ENCODE data around the gene ZC3H18.
A peak's percentile ranks its signal among the peaks of the same experiment; 100 is the strongest.

Gene ZC3H18

DNA sequence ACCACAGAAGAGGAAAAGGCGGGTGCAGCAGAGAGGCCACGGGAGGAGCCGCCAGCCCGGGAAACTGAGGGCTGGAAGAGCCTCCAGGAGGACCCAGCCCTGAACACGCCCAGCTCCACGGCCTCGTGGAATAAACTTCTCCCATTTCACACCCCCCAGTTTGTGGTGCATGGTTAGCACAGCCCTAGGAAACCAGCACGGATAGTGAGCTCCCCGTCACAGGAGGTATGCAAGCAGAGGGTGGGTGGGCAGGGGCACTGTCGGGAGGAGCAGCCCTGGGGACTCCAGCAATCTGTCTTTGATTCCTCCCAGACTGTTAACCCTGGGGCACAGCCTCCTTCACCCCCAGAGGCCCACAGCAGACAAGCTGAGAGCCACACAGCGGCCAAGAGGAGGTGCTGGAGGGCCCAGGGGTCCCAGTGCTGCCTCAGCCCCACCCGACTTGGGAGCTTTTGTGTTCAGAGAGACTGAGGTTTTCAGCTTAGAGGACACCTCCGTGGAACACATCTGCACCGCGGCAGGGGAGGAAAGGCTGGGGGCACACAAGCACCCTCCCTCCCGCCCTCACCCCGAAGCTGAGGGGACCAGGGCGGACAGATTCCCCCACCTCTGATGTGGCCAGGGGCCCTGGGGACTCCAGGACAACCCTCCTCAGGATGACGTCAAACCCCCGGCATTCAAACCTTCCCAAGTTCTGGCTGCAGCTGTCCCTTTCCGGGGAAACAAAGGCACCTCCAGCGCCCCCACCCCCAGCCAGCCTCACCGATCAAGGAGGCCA lies 66.5 kb downstream of the ZC3H18 start:
- DNase-seq (ENCODE audit: low read depth in 2 of 2, low spot score in 1 of 2): no peak

DNA sequence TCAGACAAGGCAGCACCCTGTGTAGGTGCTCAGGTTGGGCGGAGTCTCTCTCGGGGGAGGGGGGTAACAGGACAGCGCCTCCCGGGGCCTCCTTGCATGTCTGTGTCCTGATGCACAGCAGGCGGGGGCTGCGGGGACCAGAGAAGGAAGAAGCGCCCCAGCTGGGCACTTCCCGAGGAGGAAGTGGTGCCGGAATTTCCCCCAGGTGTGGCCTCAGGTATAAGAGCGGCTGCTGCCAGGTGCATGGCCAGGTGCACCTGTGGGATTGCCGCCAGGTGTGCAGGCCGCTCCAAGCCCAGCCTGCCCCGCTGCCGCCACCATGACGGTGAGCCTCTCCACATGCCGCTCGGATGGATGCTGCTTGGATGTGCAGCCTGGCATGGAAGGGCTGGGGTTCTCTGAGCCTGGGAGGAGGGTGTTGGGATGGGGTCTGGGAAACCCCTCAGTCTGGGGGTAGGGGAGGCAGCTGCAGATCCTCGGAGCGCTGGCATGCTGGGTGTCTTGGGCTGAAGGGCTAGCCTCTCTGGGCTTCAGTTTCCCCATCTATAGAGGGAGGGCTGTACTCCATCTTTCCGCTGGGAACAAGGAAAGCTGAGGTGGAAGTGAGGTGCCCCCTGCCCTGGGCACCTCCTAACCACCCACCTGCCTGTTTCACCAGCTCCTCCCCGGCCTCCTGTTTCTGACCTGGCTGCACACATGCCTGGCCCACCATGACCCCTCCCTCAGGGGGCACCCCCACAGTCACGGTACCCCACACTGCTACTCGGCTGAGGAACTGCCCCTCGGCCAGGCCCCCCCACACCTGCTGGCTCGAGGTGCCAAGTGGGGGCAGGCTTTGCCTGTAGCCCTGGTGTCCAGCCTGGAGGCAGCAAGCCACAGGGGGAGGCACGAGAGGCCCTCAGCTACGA lies 68.4 kb downstream of the ZC3H18 start, which contains the start of gene IL17C:
IL17C (plus strand) TSS at position 250 of the 908 bp plus-strand sequence; CDS start at position 320, 70 bp downstream.
- DNase-seq (ENCODE audit: low read depth in 2 of 2, low spot score in 1 of 2): no peak

DNA sequence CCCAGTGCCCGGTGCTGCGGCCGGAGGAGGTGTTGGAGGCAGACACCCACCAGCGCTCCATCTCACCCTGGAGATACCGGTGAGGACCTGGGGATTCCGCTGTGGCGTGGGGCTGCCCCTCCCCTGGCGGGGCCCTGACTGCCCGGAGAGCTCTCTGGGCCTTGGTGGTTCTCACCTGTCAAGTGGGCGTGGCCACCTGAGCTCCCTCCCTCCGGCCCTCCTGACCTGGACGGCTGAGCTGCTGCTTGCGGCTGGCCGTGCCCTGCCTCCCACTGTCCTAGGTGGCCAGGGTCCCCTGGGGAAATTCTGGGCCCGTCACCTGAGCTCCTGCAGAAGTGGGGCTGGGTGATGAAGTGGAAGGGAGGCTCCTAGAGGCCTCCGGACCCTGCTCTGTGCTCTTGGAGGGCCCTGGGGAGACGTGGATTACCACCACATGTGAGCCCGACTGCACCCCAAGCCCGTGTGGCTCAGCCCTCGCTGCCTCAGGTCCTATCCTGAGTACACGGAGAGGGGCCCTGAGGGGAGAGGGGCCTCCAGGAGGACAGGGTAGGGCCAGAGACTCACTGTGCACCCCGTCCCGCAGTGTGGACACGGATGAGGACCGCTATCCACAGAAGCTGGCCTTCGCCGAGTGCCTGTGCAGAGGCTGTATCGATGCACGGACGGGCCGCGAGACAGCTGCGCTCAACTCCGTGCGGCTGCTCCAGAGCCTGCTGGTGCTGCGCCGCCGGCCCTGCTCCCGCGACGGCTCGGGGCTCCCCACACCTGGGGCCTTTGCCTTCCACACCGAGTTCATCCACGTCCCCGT lies 69.2 kb downstream of the ZC3H18 start:
- DNase-seq (ENCODE audit: low read depth in 2 of 2, low spot score in 1 of 2): no peak

DNA sequence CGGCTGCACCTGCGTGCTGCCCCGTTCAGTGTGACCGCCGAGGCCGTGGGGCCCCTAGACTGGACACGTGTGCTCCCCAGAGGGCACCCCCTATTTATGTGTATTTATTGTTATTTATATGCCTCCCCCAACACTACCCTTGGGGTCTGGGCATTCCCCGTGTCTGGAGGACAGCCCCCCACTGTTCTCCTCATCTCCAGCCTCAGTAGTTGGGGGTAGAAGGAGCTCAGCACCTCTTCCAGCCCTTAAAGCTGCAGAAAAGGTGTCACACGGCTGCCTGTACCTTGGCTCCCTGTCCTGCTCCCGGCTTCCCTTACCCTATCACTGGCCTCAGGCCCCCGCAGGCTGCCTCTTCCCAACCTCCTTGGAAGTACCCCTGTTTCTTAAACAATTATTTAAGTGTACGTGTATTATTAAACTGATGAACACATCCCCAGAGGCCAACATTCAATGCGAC lies 69.9 kb downstream of the ZC3H18 start:
- no peak for DNase-seq (ENCODE audit: low read depth in 2 of 2, low spot score in 1 of 2)

DNA sequence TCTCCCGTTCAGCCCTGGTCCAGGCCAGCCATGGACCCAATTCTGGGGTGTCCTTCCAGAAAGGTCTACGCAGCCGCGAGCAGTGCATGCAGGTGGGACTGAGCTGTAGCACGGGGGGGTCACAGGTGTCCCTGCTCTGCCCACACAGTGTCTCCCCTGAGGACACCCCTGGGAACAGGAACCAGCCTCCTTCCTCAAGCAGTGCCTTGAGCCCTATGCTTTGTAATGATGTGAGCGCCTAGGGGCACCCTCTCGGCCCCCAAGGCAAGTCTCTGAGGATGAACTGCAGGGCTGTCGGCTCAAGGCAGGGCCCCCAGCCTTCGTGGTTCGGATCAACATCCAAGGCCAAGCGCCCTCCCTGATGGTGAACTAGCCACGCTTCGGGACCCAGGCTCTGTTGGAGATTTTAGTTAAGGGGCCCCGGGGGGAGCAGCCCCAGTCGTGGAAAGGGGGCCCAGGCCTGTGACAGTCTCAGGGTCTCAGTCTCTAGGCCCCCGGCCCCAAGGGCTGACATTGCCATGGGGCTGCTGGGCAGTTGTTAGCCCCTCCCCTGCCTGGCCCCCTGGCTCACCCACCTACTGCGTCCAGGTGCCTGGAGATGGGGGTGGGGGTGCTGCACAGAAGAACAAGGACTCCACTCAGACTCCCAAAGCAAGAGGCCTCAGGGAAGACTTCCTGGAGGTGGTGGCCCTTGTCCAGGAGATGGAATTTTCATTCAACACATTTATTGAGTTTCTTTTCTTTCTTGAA lies 70.5 kb downstream of the ZC3H18 start:
- no peak for DNase-seq (ENCODE audit: low read depth in 2 of 2, low spot score in 1 of 2)

DNA sequence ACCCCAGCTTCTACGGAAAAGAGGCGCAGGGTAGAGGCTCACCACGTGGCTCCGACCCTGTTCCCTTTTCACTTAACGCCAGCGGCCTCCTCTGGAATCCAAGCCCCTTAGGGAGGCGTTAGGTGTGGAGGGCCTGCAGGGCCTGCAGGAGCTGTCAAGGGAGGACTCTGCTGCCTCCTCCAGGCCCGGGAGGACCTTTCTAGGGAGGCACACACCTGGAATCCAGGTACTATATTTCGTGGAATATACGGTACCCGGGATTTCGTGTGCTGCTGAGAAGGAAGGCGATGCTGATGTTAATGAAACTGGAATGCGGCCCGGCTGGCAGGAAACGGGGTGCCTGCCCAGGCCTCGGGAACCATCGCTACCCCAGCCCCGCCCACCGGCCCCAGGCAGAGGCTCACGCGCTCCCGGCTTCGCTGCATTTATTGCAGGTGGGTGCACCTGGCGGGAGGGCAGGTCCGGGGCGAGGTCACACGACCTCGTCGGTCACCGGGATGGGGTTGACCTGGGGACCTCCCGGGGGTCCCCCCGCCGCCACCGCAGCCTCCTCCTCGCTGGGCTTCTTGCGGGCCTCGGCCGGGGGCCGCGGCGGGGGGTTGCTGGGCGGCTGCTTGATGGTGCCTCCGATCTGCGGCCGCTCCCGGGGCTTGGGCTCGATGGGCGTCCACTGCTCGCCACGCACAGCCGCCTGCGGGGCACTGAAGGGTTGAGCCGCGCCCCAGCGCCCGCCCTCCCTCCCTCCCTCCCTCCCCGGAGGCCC lies 72.9 kb downstream of the ZC3H18 start:
- DNase-seq (ENCODE audit: low read depth in 2 of 2, low spot score in 1 of 2): no peak

DNA sequence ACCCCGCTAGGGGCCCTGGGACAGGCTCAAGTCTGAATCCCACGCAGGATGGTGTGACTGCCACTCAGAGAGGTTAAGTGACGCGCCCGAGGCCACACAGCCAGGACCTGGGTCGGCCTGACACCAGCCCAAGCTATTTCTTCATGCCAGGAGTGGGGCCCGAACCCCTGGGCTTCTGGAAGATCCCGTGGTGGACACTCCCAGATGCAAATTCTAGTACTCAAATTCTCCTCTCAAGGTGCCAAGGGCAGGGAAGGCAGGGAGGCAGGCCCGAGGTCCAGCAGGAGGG lies 73.4 kb downstream of the ZC3H18 start:
- DNase-seq (ENCODE audit: low read depth in 2 of 2, low spot score in 1 of 2): no peak

DNA sequence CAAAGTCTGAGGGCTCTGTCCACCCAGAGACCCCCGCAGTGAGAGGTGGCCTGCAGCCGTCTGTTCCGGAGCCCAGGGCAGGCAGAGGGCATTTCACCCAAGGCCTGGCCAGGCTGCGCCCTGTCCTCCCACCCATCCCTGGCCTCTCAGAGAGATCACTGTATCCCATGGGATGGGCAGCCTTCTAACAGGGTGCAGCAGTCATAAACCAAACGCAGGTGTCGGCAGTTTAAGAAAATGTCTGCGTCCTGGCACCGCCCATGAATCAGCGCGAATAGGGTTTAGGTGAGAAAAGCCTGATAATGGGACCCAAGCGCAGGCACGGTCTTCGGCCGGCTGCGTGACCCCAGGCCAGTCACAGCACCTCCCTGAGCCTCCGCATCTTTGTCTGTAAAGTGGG lies 75.3 kb downstream of the ZC3H18 start:
- no peak for DNase-seq (ENCODE audit: low read depth in 2 of 2, low spot score in 1 of 2)

DNA sequence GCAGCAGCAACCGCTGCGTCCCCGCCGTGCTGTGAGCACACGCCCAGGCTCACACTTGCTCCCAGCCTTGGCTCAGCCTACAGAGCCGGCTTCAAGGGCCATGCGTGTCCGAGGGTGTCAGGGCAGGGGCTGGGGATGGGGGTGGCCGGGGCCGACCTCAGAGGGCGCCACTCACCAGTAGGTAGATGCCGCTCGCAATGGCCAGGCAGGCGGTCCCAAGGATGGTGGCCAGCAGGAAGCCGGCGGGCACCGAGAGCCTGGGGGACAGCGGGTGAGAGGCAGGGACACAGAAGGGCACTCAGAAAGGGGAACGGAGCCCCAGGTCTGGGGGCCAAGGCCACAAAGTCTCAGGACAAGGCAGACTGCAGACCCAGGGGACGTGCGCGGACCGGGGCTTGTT lies 75.7 kb downstream of the ZC3H18 start:
- DNase-seq (ENCODE audit: low read depth in 2 of 2, low spot score in 1 of 2): no peak

DNA sequence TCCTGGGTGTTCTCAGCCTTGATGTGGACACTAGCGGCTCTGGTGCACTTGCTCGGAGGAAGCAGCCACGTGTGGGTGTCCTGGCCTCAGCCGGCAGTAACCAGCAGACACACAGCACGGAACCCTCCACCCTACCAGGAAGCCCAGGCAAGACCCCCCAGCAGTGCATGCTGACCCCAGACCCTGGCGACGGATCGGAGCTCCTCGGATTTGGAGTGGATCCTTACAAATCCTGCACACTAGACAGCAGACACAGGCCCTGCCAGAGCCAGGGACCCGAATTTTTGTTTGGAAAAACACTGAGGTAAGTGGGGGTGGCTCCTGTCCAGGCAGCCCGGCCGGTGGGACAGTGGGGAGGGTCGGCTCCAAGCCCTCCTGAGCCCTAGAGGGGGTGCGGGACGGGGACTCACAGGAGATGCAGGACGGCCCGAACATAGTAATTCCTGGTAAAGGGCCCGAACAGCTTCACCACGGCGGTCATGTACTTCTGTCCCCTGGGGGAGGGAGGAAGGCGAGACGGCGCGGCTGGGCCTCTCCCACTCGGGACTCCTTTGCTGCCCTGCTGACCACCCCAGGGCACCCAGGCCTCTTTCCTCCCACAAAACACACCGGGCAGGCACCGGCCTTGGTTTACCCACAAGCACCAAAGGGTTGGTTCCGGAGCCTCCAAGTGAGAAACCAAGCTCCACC lies 76.3 kb downstream of the ZC3H18 start:
- DNase-seq (ENCODE audit: low read depth in 2 of 2, low spot score in 1 of 2): no peak

DNA sequence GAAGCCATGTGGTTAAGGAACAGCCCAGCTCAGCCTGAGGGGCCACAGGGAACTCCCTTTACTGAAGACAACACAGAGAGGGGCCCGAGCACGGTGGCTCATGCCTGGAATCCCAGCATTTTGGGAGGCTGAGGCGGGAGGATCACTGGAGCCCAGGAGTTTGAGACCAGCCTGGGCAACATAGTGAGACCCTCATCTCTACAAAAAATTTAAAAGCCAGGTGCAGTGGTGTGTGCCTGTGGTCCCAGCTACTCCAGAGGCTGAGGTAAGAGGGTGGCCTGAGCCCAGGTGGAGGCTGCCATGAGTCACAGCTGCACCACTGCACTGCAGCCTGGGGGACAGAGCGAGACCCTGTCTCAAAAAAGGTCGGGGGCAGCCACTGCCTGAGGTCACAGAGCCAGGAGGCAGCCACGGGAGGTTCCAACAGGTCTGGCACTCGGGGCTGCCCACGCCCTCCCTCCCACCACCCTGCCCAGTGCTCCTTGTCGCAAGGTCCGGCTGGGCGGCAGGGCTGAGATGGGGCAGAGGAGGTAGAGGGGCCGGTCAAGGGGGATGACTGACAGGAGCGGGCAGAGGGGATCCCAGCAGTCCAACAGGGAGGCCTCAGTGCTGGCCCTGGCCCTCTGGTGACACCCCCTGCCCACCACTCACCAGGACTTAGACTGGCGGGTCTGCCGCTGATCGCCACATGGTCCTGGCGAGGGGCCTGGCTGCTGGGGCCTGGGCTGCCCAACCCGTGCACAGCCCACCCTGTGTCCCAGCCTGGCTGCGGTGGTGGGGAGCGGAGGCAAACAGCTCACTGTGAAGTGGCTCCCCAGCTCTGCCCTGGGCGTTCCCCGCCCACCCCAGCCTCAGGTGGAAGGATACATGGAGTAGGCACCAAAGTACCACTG lies 77.2 kb downstream of the ZC3H18 start:
- no peak for DNase-seq (ENCODE audit: low read depth in 2 of 2, low spot score in 1 of 2)

DNA sequence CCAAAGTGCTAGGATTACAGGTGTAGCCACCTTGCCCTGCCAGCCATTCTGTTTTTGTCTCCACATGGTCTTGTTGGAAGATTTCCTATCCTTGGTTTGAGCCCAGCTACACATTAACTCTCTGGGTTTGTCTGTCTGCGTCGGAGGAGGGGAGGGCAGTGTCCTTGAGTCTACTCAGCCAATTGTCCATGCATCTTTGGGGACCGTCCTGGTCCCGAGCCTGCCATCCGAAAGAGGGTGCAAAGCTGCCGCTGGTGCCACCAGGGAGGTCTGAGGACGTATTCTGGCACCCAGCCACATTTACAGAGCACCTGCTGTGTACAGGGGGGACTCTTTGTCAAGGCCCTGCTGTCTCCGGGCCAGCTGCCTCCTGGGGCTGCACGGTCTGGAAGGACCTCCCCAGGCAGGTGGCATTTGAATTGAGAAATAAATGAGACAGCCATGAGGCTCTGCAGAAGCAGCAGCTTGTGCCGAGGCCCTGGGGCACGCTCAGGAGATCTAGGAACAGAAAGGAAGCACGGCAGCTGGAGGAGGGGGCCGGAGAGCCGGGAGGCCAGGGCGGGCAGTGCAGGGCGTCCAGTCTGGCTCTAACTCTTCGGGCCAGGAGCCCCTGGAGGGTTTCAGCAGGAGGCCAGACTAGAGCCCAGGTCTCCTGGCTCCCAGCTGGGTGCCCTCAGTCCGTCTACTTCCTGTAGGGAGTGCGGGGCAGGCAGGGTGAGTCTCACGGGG lies 79.2 kb downstream of the ZC3H18 start:
- no peak for DNase-seq (ENCODE audit: low read depth in 2 of 2, low spot score in 1 of 2)

DNA sequence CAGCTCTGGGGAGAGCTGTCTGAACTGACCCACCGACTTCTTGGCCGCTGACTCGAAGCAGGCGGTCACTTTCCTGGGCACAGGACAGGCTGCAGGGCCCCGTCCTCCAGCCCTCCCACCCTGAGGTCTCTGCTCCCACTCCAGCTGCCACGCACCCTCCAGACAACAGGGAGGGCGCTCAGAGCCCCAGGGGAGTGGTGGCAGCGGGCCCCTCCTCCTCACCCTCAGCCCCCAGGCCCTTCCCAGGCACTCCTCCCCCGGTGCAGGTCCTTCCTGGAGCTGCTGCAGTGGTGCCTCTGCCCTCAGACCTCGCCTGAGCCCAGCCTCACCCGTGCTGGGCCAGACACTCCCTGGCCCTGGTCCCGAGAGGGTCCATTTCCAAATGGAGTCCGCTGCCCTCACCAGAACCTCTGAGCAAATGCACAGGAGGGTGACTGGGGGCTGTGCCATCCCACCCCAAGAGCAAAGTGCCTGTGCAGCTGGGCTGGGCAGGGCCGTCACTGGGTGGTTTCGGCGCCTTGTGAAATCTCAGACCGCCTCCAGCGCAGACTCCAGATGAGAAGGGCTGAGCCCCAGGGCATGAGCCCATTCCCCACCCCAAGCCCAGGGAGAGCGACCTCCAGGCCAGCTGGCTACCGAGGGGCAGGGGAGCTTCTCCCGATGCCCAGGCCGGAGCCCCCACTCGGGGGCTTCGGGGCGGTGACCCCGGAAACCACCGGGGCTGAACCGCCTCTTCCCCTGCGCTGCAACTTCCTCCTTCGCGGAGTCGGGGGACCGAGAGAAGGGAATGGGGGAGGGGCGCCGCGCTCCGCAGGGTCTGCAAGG lies 79.9 kb downstream of the ZC3H18 start:
- DNase-seq (ENCODE audit: low read depth in 2 of 2, low spot score in 1 of 2): no peak

DNA sequence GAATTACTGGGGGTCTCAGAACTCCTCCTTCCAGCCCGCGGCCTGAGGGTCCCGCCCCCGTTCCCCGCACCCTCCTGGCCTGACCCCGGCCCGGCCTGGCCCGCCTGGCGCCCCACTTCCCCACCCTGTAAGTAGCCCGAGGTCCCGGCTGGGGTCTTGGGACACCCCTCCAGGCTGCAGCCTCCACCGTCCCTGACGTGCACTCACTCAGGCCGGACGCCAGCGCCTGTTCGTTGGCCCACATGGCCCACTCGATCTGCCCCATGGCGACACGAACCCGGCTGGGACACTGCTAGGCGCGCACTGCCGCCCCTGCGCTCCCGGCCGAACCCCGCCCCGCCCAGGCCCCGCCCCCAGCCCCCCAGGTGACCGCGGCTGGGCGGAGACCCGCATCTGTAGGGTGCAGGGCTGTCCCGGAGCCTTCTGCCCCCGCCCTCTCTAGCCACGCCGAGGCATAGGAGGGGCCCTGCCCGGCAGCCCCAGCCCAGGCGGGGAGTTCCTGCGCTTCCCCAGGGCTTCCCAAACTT lies 80.6 kb downstream of the ZC3H18 start, which contains the start of gene CYBA:
CYBA (minus strand) TSS at position 305 of the 527 bp plus-strand sequence; CDS start at position 265, 40 bp downstream.
- DNase-seq (ENCODE audit: low read depth in 2 of 2, low spot score in 1 of 2): peak; percentile 55 to 68

DNA sequence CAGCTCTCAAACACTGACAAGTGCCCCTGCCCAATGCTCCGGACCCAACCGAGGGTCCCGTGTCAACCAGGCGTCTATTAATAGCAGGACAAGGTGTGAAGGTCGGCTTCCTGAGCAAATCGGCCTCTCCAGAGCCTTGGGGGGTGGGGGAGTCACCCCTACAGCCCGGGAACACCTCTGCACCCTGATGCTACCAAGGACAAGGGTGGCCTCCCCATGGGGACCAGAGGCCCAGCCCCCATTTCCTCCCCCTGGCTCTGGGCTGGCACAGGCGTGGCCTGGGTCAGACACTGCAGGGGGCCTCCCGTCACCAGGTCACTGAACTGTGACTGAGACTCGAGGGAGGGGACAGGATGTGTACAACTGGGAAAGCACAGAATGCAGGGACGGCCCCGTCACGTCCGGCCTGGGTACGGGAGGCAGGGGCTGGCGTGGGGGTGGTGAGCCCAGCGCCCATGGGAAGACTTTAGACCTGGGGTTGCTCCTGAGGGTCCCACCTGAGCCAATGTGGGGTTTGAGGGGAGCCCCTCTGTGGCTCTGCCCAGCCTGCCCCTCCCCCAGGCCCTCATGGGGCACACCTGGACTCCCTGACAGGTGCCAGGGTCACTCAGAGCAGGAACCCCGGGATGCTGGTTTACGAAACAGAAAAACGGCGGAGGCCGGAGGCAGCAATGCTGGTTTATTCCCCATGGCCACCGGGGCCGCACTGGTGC lies 81.2 kb downstream of the ZC3H18 start:
- peak; percentile 24 to 50 for DNase-seq (ENCODE audit: low read depth in 2 of 2, low spot score in 1 of 2)

Data from stimulated activated CD8-positive, alpha-beta memory T cell treated with anti-CD3 and anti-CD28 coated beads, Interleukin-4, amount 100 ng/mL, for 1 hour (primary cell).